IPS DF 19.7 (cell line): ENCODE data around the gene FRZB.
"Not testable (repeated sequence)": the region's sequence is repeated elsewhere in the genome, so short reads cannot be mapped to it uniquely, and the experiment has no call there.

Source experiments
- DNase-seq: peaks from one replicate; pipeline ENCODE4 v3.0.0-alpha.2; 2013; ENCODE audit warnings: low read depth, low spot score

Gene FRZB

DNA sequence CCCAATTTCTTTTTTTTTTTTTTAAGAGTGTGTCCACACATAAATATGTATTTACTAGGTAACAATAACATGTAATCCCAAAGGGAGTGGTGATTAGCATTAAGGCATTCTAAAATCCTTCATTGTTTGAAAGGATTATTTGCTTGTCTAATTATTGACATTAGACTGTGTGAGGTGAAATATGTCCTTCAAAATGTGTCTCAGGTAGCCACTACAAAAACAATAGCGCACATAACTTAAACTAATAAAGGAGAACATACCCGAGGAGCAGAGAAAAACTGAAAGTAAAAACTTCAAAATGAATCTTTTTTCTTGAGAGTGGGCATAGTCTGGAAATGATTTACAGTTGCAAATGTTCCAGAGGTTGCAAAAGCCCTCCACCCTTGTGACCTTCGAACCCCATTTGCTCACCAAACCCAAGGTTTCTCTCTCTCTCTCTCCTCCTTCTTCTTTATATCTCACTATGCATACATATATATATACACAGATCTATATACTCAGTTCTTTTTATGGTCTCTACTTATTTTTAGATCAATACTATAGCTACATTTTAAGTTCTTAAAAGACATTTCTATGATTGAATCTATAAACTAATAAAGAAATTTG lies 24.4 kb upstream of the FRZB start:
- DNase-seq, result no peak

DNA sequence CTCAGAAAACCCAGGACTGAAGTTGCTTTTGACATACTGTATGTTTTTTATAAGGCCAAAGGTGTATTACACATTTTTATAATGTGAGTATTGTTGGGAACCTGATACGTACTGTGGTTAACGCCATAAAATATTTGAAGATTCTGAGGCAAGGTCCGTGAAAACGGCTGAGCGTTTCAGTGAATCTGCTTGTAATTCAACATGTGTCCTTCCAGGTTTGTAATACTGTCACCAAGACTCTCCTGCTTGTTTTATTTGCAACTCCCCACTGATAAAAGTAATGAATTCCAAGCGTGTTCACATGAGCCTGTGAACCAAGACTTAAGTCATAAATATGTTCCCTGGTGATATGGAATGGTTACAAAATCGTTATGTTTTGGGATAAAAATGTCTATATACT lies 23.9 kb upstream of the FRZB start:
- DNase-seq, result no peak

DNA sequence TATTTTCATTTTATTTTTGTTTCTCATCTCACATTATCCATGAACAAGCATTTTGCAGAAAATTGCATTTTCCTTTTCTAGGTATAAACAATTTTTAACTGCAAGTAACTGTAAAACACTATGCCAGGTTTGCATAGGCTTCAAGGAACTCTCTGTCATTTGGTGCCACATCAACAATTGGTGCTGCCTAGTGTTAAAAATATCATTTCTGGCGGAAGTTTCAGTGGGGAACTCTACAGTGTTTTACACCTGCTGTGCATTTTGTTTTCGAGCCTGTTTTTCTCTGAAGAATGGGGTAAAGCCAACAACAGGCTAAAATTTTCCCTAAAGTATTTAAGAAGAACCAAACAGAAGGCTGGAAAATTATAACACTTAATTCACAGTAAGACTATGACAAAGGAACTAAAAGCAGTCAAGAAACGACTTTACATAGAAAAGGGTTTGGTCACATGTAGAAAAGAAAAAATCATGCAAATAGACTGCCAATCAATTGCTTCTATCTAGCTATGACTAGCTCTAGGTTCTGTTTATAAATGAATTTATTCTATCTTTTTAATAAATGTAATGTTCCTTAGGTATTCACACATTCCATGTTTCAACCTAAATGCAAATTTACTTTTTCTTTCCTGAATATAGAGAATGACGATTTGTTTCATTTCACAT lies 21.4 kb upstream of the FRZB start:
- no peak for DNase-seq

DNA sequence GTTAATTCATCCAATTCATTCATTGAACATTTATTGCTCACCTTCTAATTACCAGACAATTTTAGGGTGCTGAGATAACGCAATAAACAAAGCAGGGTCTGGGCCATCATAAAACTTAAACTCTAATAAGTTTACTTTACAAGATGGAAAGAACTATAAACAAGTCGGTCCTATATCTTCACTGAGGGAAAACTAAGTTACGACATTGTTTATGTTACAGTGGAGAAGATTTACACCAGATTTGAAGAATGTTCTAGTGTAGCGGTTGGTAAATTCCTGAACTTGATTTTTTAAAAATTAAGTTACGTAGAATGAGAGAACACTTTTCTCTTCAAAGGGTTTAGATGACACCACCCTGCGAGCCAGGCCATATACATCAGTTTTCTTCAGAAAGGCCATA lies 20.7 kb upstream of the FRZB start:
- DNase-seq, result no peak

DNA sequence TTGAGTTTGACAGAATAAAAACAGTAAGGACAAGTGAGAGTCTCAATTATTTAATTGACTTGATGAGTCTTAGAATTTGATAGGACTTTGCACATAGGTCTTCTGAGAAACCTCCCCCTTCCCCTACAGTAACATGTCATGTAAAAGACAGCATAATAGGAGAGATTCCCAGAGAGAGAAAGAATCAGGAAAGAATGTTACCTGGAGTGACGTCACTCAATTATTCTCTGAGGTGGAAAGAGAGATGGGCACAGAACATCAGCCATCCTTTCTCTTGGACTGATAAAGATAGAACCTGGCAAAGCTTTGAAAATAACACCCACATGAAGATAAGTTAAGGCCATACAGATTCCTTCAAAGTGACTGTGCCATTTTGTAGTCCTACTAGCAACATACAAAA lies 19.3 kb upstream of the FRZB start:
- no peak for DNase-seq

DNA sequence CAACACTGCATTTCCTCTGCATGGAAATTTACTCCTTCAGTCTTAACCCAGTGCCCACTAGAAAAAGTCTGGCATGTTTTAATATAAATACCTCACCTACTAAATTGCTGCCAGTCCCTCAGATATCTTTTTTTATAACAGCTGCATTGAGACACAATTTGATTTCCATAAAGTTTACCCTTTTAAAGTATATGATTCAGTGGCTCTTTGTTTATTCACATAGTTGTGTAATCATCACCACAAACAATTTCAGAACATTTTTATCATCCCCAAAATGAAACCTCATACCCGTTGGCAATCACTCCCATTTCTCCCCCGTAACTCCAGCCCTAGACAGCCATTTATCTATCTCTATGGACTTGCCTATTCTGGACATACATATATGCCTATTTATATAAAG lies 17.0 kb upstream of the FRZB start:
- DNase-seq, result no peak

DNA sequence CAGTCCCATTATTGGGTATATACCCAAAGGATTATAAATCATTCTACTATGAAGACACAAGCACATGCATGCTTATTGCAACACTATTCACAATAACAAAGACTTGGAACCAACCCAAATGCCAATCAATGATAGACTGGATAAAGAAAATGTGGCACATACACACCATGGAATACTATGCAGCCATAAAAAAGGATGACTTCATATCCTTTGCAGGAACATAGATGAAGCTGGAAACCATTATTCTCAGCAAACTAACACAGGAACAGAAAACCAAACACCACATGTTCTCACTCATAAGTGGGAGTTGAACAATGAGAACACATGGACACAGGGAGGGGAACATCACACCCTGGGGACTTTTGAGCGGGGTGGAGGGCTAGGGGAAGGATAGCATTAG lies 13.7 kb upstream of the FRZB start:
- DNase-seq, result not testable (repeated sequence)

DNA sequence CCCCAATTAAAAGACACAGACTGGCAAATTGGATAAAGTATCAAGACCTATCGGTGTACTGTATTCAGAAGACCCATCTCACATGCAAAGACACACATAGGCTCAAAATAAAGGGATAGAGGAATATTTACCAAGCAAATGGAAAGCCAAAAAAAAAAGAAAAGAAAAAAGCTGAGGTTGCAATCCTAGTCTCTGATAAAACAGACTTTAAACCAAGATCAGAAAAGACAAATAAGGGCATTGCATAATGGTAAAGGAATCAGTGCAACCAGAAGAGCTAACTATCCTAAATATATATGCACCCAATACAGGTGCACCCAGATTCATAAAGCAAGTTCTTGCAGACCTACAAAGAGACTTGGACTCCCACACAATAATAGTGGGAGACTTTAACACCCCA lies 10.2 kb upstream of the FRZB start:
- DNase-seq, result not testable (repeated sequence)

DNA sequence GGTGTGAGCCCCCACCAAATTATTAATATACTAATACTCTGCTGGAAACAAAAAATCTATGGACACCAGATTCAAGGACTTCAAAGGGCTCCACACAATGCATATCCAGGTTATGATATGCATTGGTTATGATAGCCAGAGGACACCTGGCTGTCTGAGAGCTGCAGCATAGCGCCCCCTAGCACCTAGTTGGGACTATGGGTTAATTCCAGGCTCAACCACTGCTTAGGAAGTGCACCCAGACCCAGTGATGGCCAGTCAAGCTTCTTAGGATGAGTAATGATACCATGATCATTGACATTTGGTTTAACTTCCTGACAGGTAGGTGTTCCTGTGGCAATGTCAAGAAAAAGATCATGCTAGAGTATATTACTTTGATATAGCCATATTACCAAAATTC lies 3.8 kb upstream of the FRZB start:
- DNase-seq, result no peak

DNA sequence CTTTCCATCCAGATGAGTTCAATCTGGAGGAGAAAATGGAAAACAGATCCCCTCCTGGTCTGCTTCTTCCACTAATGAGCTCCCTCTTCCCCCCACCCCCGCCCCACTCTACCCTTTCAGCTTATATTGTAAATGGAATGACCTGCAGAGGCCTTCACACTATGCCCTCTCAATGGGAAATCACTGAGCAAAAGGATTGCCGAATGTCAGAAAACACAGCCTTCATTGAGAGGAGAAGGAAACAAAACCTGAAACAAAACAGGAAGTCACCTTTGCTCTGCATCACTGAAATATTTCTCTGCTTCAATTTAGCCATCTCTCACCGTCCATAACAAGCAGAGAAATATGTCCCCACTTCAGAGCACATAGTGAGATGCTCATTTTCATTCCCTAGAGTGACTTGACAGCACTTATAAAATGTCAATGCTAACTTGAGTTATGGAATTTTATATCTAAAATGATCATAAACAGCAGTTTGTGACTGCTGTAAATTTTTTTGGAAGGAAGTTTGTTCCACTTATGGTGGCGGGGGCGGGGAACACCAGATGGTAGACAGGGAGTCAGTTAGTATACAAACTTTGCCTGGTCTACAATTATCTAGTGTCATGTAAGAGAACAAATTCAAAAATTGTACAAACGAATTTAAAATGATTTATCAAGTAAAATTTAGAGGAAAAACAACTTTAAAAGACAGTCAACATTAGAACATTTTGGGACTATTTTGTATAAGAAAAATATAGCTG lies 1.8 kb upstream of the FRZB start:
- DNase-seq, result no peak

DNA sequence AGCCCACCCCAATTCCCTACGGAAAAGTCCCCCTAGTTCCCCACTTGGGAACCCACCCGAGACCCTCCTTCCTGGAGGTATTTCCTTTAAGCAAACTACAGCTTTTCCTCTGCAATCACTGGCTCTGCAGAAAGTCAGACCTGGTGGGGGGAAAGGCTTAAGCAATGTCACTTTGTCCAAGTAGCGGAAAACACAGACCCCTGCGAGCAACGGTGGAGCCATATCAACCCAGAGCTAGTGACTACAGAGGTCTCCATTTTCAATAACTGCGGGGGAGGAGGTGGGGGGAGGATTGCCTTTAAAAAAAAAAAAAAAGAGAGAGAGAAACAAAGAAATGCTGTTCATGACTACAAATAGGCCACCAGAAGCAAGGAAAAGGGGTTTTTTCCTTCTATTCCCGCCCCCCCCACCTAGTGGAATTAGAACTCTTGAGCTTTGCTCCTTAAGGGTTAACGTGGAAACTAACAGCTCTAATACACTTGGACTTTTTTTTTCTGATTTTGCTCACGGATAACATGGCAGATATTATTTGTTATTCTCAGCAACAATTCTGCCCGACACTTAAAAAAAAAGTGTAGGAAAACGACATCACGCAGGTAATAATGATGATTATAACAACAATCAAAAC lies 1.1 kb upstream of the FRZB start:
- DNase-seq, result no peak

DNA sequence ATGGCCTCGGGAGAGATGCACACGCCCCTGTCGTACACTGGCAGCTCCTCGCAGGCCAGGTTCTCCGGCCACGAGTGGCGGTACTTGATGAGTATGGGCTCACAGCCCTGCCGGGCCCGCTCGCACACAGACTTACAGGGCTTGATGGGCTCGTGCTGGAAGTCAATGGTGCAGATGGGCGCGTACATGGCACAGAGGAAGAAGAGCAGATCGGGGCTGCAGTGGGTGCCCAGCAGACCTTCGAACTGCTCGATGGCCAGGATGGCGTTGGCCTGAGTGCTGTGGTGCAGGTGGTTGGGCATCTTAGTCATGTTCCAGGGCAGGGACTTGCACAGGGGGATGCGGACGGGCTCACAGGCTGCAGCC lies 359 bp downstream of the FRZB start:
- DNase-seq, result no peak

DNA sequence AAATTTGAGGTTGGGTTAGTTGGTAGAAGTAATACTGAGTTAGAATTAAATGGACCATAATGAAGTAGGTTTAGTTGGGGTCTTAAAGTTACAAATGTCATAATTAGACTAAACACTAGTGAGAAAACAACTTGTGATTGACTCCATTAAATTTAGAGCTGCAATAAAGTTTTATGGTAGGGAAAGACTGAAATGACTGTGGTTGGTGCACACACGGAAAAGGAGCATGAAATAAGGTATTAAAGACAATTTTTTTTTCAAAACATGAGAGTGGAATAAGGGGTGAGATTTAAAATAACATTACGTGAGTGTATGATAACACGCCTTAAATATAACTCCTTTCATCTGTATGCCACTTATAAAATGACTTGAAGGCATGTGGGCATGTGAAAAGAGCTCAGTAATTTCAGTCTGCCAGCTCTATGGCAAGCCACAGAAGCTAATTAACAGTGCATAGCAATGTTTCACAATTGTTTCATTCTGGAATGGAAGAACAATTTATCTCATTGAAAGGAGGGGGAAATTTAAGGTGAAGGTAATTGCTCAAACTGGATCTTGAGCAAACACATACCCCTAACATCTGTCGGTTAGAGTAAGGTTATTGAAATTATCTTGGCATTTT lies 1.4 kb downstream of the FRZB start:
- no peak for DNase-seq

DNA sequence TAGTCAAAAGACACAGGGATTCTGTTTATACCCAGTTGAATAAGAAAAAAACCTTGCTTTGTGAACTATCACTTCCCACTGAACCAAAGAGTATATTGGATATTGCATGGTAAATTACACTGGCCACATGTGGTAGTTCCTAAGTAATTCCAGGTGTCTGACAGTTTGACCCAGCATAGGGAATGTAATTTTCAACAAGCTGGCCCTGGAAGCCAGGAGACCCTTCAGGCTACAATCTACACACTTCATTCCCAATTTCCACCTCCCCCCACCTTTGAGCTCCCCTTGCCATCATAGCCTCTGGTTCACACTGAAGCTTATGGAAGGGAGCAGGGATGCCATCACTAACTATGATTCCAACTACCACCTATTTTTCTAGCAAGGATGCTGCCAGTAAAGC lies 2.8 kb downstream of the FRZB start:
- no peak for DNase-seq

DNA sequence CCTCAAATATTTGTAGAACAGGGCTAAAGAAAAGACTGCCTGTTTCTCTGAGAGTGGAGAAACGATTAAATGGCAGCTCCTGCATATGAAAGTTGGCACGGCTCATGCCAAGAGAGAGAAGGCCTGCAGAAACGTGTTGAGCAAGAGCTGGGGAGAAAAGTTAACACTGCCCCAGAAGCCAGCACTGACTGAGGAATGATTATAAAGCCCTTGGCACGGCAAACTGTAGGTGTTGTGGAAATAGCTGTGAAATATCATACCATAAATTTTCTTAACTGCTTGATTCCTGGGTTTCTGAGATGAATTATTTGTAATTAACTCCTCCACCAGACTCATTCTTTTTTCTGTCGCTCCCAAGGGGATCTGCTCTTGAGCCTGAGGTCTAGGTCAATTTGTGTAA lies 4.3 kb downstream of the FRZB start:
- DNase-seq, result no peak

DNA sequence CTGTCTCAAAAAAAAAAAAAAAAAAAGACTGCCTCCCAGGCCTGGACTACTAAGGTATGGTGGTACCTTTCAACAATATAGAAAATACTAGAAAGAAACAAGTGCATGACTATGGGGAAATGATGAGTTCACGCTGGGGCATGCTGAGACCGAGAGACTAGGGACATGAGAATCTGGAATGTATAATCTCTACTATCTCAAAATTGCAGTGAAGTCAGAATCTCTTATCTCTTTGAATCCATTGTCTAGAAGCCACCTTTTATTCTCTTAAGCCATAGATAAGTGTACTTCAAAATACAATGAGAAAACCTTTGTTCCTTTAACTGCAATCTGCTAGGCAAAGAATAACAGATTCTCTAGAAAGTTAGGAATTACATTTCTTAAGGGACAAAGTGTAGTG lies 5.6 kb downstream of the FRZB start:
- DNase-seq, result no peak

DNA sequence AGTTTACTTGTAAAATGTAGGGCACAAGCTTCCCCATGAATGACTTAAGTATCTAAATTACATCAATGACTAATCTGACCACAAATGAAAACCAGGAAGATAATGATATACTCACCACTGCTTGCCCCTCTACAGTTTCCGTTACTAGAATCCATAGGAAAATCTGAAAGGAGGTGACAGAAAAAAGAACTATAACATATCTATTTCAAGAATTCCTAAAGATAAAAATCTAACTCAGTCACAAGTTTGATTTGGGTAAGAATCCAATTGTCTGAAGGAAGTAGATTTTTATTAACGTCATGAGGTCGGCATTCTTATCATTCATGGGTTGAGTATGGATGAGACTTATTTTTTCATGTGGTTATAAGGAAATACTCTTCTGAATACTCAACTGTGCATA lies 7.8 kb downstream of the FRZB start:
- no peak for DNase-seq

DNA sequence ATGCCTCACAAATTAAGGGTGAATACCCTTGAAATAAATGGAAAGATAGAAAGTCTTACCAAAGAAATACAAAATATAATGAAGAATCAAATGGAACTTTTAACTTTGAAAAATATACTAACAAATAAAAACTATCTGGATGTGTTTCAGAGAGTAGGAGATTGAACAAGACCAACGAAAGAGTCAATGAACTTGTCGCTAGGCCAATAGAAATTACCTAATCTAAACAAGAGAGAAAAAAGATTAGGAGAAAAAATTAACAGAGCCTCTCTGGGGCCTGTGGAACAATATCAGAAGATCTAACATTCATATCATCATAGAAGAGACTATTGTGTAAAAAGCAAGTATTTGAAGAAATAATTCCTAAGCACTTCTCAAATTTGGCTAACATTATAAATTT lies 11.1 kb downstream of the FRZB start:
- no peak for DNase-seq

DNA sequence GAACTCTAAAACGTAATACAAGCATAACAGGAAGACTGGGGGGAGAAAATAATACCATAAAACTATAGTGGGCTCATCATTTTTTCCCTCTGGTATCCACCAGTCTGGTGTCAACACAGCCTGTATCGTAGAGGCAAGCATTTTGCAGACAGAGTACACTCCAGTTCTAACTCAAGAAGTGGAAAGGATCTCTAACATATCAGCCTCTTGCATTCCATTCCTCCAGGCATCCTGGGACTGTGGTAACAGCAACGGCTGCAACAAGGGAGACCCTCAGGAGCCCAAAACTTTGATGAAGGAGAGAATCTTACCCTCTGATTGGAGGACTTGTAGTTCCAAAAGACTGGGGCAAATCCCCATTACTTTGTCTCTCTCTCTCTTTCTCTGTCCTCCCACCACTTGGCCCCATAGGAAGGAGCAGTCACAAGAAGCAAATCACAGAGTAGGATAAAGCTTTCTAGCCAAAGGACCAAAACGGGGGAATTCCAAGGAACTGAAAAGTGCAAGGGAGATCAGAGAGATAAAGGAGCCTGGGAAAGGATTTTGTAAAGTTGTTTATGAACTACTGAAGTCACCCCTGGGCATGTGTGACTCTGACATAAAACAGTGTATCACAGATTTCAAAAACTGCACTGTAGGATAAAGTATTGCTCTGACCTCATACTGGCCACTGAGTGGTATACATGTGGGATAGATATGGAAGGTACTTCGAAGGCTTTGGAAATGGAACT lies 11.9 kb downstream of the FRZB start:
- no peak for DNase-seq

DNA sequence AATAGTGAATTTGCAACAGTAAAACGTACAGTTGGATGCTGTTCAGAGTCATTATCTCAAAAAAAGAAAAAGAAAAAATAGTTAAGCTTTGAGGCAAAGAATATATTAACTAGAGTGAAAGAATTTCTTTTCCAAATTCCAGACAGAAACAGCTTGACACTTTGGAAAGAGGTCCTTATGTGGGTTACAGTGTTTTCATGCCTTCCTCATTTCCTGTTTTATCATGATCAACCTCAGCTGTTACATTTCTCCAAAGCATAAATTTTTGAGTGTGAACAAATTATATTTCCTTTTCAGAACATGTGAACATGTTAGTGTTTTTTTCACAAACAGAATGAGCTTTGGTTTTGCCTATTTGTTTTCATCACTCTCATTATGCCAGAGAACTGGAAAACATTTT lies 13.6 kb downstream of the FRZB start:
- DNase-seq, result no peak

DNA sequence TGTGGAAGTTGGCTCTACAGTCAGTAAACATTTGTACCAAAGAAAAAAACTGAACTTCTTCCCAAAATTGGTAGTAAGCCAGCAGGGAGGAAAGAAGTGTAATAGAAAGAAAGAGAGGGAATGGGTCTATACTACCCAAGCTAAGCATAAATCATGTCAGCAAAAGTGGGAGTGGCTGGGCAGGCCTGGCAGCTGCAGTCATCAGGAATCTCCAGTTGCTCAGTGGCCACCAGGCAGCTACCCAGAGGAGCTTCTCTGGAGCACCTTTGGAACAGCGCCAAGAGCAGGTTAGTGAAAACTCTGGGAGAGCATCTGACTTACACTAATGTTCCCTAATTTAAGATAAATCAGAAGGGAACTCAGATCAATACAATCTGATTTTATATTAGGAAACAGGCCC lies 14.3 kb downstream of the FRZB start:
- no peak for DNase-seq
